NB4 (cell line): ENCODE data around the gene CDHR1.
A peak's percentile ranks its signal among the peaks of the same experiment; 100 is the strongest.

ENCODE experiments used
- DNase-seq: peaks from one replicate; pipeline ENCODE4 v3.0.0; 2010; ENCODE audit warnings: low read depth
- H3K4me3 ChIP-seq: one replicate; pipeline ENCODE4 v1.5.1; 2011; ENCODE audit warnings: mild to moderate bottlenecking, low read depth, low read length, moderate library complexity
- MYC ChIP-seq: IDR thresholded peaks from 2 replicates; pipeline ENCODE4 v1.6.1; 2011; ENCODE audit warnings: low read depth, low read length
- POLR2A ChIP-seq: IDR thresholded peaks from 2 replicates; pipeline ENCODE4 v1.6.1; 2011; ENCODE audit warnings: mild to moderate bottlenecking; ENCODE audit not compliant: insufficient read length; ENCODE audit errors: extremely low read depth
- TF ChIP-seq, protein P1 (sequence below): IDR thresholded peaks from one replicate; pipeline ENCODE4 v1.5.1; 2012; ENCODE audit warnings: low read depth, low read length
- TF ChIP-seq, protein P2 (sequence below): IDR thresholded peaks from 2 replicates; pipeline ENCODE4 v1.6.1; 2011; ENCODE audit warnings: low read depth, low read length

CDHR1 gene

DNA sequence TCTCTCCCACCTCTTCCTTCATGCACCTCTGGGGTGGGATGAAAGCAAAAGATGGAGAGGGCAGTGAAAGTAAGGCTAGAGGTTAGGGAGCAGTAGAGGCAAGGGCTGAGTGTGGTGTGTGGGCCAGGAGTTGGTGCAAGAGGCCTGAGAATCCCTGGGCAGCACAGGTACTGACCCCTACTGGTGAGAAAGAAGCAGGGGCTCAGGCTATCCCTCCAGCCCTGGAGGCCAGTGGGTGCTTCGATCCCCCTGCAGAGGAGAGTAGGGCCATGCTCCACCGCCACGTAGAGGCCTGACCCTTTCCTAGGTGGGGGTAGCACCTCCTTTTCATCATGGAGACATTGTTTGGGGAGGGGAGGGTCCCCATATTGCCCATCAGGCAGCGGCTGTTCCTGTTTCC lies 9.8 kb downstream of the CDHR1 start:
- DNase-seq, result peak; percentile 57
- H3K4me3 ChIP-seq, result no peak overlapping the region
- TF ChIP-seq, protein P1, sequence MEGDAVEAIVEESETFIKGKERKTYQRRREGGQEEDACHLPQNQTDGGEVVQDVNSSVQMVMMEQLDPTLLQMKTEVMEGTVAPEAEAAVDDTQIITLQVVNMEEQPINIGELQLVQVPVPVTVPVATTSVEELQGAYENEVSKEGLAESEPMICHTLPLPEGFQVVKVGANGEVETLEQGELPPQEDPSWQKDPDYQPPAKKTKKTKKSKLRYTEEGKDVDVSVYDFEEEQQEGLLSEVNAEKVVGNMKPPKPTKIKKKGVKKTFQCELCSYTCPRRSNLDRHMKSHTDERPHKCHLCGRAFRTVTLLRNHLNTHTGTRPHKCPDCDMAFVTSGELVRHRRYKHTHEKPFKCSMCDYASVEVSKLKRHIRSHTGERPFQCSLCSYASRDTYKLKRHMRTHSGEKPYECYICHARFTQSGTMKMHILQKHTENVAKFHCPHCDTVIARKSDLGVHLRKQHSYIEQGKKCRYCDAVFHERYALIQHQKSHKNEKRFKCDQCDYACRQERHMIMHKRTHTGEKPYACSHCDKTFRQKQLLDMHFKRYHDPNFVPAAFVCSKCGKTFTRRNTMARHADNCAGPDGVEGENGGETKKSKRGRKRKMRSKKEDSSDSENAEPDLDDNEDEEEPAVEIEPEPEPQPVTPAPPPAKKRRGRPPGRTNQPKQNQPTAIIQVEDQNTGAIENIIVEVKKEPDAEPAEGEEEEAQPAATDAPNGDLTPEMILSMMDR, result peak; percentile 89
- TF ChIP-seq, protein P2, sequence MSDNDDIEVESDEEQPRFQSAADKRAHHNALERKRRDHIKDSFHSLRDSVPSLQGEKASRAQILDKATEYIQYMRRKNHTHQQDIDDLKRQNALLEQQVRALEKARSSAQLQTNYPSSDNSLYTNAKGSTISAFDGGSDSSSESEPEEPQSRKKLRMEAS, result no peak

DNA sequence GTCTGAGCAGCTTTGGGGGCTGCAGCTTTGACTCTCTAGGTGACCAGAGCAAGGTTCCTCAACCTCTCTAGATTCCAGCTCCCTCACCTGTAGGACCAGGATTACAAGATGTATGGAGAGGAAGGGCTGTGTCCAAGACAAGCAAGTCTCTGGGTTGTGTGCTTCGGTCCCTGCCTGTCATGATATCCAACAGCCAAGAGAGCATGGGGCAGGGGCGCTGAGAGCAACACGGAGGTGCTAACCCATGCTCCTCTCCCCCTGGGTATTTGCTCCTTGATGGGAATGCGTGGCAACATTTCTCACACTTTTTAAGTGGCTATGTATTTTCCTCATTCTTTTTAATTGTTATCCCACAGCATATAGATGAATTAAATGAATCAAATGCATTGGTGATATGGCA lies 10.3 kb downstream of the CDHR1 start:
- no peak for DNase-seq
- H3K4me3 ChIP-seq, result no peak overlapping the region
- TF ChIP-seq POLR2A (no peak), MYC (no peak)
- TF ChIP-seq, protein P2, result no peak
- TF ChIP-seq, protein P1, result no peak

- H3K4me3 ChIP-seq, result no peak overlapping the region
- peak; percentile 75 for DNase-seq
- TF ChIP-seq MYC, result 0 out of 2 replicates have a peak, but pooled peaks have one; percentile 15
- TF ChIP-seq, protein P2, result peak; percentile 41
- no peak for TF ChIP-seq POLR2A
- TF ChIP-seq, protein P1, result peak; percentile 96
These were observed 10.9 kb downstream of the CDHR1 start for GRCh38 chr10:84205049-84205852.

DNA sequence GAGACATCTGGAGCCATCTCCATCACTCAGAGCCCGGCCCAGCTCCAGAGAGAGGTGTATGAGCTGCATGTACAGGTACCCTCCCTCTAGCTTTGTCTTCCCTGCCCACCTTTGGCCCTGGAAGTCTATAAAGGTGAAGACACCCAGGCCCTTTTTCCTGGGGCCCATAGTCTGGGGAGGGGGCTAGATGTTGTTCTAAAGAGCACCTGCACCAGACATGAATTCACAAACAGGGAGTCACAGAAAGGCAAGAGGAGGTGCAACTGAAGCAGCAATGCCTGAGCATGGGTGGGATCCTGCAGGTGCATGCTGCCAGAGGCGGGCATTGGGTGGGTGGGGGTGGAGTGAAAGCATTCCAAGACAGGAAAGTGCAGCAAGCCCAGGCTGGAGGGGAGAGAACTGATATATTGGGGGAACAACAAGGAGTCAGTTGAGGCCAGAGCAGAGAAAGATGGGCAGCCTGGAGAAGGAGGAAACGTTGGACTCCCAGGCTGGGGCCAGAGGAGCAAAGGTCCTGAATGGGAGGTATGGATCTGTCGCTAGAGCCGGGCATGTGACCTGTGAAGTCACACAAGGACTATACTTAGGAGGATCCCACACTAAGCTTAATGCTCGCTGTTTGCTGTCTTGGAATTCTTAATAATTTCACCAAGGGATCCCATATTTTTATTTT lies 11.7 kb downstream of the CDHR1 start:
- TF ChIP-seq, protein P2, result no peak
- no peak for TF ChIP-seq MYC
- no peak for TF ChIP-seq POLR2A
- TF ChIP-seq, protein P1, result no peak
- no peak overlapping the region for H3K4me3 ChIP-seq
- DNase-seq, result no peak

DNA sequence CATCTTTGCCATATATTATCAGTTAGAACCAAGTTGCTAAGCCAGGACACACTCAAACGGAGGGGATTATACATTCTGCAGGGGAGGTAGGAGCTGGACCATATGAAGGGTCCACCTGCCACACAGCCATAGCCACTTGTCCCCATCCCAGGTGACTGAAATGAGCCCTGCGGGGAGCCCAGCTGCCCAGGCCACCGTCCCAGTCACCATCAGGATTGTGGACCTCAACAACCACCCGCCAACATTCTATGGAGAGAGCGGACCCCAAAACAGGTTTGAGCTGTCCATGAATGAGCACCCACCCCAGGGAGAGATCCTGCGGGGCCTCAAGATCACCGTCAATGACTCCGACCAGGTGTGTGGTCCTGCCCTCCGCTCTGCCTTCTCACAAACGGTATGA lies 13.7 kb downstream of the CDHR1 start:
- no peak overlapping the region for H3K4me3 ChIP-seq
- no peak for DNase-seq
- TF ChIP-seq MYC, result no peak
- TF ChIP-seq, protein P2, result no peak
- no peak for TF ChIP-seq POLR2A
- TF ChIP-seq, protein P1, result no peak
